Testis (tissue), 3 donors: ENCODE measurements around the gene TEKTIP1. TPM values are rescaled to one million over a fixed set of nuclear protein-coding genes. Genes with fewer than 3 reads are reported as not detected.

Source experiments
- DNase-seq: peaks from one replicate; pipeline ENCODE4 v3.0.0-alpha.2; 2019
- H3K27ac ChIP-seq, 2 donors: fragments of 200-600 bp; sonication (generic); one replicate each; pipeline ENCODE4 v1.5.1; 2019
- H3K27me3 ChIP-seq: fragments of 200-600 bp; sonication (generic); one replicate; pipeline ENCODE4 v1.5.1; 2019
- H3K36me3 ChIP-seq: fragments of 200-600 bp; sonication (generic); one replicate; pipeline ENCODE4 v1.5.1; 2017; ENCODE audit warnings: low read depth; ENCODE audit errors: missing control alignments
- H3K4me1 ChIP-seq: fragments of 200-600 bp; sonication (generic); one replicate; pipeline ENCODE4 v1.5.1; 2019
- H3K4me3 ChIP-seq, 2 donors: fragments of 200-600 bp; sonication (generic); one replicate each; pipeline ENCODE4 v1.5.1; 2017 to 2019
- H3K9me3 ChIP-seq: fragments of 200-600 bp; sonication (generic); one replicate; pipeline ENCODE4 v1.5.1; 2017
- POLR2A ChIP-seq: fragments of 450-650 bp; IDR thresholded peaks from one replicate; pipeline ENCODE4 v1.6.1; 2017; ENCODE audit warnings: antibody characterized with exemption, mild to moderate bottlenecking, moderate library complexity
- WGBS, 2 donors: methylation state at CpG; one replicate each; pipeline ENCODE4 v1.1.5; 2018; 5-methylcytosine and 5-hydroxymethylcytosine counted together
- intact Hi-C: fragments of 100-400 bp; cut with DNase I; formaldehyde crosslinking; loops from one replicate; pipeline ENCODE4 v1.15.1; 2023; ENCODE audit warnings: low total_unique reads
- polyA plus RNA-seq: library from polyadenylated mRNA; stranded (reverse); fragments of 350-450 nt; fragmentation: Illumina TruSeq; extraction: RNeasy Lipid Tissue Mini Kit (QIAGEN cat#74804); gene quantifications from one replicate; pipeline ENCODE4 v1.2.3, GENCODE V29; 2014; ENCODE audit warnings: low read depth, low replicate concordance; ENCODE audit not compliant: insufficient read depth
- total RNA-seq, 2 donors: library from RNA; depleted of rRNA; stranded (reverse); fragments of >200 nt; gene quantifications; one replicate each; pipeline ENCODE4 v1.2.3, GENCODE V29; 2016
- TF ChIP-seq, protein P1 (sequence below), 3 experiments: fragments of 450-650 bp in 2 of 3; fragments of 200-600 bp in 1 of 3; sonication (generic) in 1 of 3; IDR thresholded peaks; one replicate each; pipeline ENCODE4 v1.5.1; 2016 to 2019; ENCODE audit warnings: antibody characterized with exemption in 3 of 3, mild to moderate bottlenecking in 2 of 3, moderate library complexity in 1 of 3

Gene TEKTIP1
- total and polyA plus RNA-seq, 3 donors from 2014 or later = 35.8 to 68.2 (median 55.9) TPM

DNA sequence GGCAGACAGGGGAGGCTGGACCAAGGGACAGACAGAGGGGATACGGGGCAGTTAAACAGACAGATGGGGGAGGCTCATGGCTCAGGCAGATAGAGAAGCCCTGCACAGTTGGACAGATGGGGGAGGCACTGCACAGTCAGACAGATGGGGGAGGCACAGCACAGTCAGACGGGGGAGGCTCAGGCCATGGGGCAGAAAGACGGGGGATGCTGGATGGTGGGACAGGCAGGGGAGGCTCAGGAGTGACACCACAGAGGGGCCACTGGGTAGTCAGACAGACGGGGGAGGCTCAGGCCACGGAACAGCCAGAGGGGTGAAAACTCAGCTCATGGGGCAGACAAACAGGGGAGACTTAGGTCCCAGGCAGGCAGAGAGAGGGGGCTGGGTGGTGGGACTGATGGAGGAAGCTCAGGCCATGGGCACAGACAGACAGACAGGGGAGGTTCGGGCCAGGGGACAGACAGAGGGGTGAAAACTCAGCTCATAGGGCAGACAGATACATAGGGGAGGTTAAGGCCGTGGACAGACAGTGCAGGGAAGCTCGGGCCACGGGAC is 17.5 kb downstream of the TEKTIP1 start:
- Histone ChIP-seq H3K9me3 (no peaks in the 10 kb centered on the region), H3K27me3 (no peaks in the 10 kb centered on the region), H3K4me1 (peaks cover 16% of the 10 kb centered on the region), H3K27ac (no peak overlapping the region), H3K36me3 (no peaks in the 10 kb centered on the region), H3K4me3 (peak overlapping the region; percentile 76 to 85)
- intact Hi-C loops = loop anchor here (10.0 kb wide), 1 partner anchor 58 kb away; no protein-coding TSS in a partner anchor
- WGBS, 2 donors = 12 to 17% methylated on average over 9 of the region's 9 CpGs
- no peak for TF ChIP-seq POLR2A
- TF ChIP-seq, protein P1, sequence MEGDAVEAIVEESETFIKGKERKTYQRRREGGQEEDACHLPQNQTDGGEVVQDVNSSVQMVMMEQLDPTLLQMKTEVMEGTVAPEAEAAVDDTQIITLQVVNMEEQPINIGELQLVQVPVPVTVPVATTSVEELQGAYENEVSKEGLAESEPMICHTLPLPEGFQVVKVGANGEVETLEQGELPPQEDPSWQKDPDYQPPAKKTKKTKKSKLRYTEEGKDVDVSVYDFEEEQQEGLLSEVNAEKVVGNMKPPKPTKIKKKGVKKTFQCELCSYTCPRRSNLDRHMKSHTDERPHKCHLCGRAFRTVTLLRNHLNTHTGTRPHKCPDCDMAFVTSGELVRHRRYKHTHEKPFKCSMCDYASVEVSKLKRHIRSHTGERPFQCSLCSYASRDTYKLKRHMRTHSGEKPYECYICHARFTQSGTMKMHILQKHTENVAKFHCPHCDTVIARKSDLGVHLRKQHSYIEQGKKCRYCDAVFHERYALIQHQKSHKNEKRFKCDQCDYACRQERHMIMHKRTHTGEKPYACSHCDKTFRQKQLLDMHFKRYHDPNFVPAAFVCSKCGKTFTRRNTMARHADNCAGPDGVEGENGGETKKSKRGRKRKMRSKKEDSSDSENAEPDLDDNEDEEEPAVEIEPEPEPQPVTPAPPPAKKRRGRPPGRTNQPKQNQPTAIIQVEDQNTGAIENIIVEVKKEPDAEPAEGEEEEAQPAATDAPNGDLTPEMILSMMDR (IDR thresholded peaks at IDR 0.05) = no peak
- DNase-seq = no peak

DNA sequence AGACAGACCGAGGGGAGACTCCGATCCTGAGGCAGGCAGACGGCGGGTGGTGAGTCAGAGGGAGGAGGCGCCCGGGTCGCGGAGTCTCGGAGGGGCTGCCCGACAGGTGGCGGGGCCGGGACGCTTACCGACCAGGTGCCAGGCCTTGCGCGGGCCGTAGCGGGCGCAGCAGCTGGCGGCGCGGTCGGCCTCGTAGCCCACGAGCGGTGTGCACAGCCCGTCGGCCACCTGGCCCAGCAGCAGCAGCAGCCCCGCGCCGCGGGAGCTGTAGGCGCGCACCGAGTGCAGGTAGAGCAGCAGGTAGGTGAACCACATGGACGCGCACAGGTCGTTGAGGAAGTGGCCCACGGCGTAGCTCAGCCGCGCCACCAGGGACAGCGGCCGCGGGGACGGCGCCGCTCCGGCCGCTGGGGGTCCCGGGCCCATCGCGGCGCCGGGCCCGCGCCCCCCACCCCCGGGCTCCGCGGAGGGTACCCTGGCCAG is 18.0 kb downstream of the TEKTIP1 start:
- no peak overlapping the region for H3K27ac ChIP-seq
- intact Hi-C loops = loop anchor here (10.0 kb wide), 1 partner anchor 58 kb away; no protein-coding TSS in a partner anchor
- 0 to 1% methylated on average over 12 to 57 of the region's 60 CpGs for WGBS, 2 donors
- TF ChIP-seq, protein P1 (IDR thresholded peaks at IDR 0.05) = no peak
- no peak for TF ChIP-seq POLR2A
- DNase-seq = no peak
- H3K27me3 ChIP-seq = no peaks in the 10 kb centered on the region
- no peaks in the 10 kb centered on the region for H3K36me3 ChIP-seq
- no peaks in the 10 kb centered on the region for H3K9me3 ChIP-seq
- H3K4me3 ChIP-seq = peak overlapping the region; percentile 76 to 85
- H3K4me1 ChIP-seq = peaks cover 16% of the 10 kb centered on the region

DNA sequence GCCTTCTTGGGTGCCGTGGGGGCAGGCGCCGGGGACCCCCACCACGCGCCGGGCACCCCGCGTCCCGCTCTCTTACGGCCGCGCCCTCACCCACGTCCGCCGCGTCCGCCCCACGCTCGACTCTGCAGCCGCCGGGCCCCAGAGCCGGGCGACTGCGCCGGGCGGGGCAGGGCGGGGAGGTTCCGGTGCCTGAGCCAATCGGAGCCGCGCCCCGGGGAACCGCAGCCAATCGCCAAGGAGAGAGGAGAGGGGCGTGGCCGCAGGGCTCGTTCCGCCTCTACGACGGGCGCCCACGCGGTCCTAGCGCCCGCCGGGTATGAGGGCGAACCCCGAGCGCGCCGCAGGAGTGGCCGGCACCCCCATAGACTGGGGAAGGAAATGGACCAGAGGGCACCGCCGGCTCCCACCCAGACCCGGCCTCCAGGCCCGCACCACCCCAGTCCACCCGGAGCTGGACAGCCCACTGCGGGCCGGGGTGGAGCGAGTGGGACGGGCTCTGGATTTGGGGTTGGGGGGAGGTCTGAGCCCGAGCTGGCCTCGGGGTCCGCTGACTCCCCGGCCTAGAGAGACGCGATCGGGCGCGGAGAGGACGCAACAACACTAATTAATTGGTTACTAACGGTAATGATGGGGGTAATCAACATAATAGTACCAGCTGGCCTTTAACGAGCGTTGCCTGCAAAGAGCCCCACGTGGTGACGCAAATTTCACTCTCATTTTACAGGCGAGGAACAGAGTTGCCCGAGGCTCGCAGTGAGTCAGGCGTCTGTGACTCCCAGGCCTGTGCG is 18.7 kb downstream of the TEKTIP1 start, which contains the start of gene MFSD12:
Gene MFSD12 (minus strand): TSS at position 126 of the 788 bp plus-strand sequence. CDS start 183 bp downstream, outside the sequence.
- intact Hi-C loops = loop anchor here (10.0 kb wide), 1 partner anchor 57 kb away; no protein-coding TSS in a partner anchor
- peak; percentile 94 for DNase-seq

DNA sequence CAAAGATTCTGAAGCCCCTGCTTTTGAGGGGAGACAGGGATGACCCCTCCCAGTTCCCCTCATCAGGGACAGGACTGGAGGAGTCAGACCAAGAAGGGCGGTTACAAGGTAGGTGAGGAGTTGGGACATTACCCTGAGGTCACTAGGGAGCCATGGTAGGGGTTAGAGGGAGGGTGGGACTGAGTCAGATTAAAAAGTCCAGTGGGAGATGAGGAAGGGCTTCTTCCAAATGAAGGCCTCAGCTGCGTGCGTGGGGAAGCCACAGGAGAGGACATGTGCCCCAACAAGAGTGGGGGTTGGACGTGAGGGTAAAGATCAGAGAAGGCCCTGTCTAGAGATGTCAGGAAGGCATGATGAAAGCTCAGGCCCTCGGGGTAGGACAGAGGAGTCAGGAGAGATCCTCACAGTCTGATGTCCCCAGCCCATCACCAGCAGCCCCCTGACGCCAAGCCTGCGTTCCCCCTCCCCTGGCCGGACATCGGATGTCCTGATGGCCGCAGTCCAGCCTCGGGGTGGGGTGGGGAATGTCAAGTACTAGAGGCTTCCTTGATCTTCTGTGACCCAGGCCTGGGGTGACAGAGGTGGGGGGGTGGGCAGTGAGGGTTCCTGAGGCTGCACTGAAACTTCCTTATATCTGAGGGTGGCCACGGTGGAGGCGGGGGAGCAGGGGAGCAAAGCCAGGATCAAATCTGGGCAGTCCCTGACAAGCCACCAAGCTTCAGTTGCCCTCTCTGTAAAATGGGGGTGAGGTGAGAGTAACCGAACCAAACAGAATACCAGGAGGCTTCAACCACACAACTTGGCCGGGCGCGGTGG is 24.9 kb downstream of the TEKTIP1 start:
- H3K9me3 ChIP-seq = no peaks in the 10 kb centered on the region
- no peaks in the 10 kb centered on the region for H3K4me1 ChIP-seq
- H3K36me3 ChIP-seq = no peaks in the 10 kb centered on the region
- H3K27me3 ChIP-seq = no peaks in the 10 kb centered on the region
- WGBS, 2 donors = 80 to 82% methylated on average over 11 to 17 of the region's 17 CpGs
- no peak for DNase-seq
- intact Hi-C loops = no loop called here
- no peak overlapping the region for H3K4me3 ChIP-seq
- TF ChIP-seq, protein P1 (IDR thresholded peaks at IDR 0.05) = no peak
- no peak for TF ChIP-seq POLR2A
- H3K27ac ChIP-seq = no peak overlapping the region

More for the DNA sequence above, 18.7 kb downstream of the TEKTIP1 start, which contains the start of gene MFSD12:
- Histone ChIP-seq H3K27me3 (no peaks in the 10 kb centered on the region), H3K27ac (no peak within 1 kb of the TSS), H3K9me3 (no peaks in the 10 kb centered on the region), H3K36me3 (no peaks in the 10 kb centered on the region), H3K4me1 (peaks cover 16% of the 10 kb centered on the region), H3K4me3 (peak within 1 kb of the TSS; percentile 76 to 85)
- 1 to 2% methylated on average over 9 to 26 of the region's 81 CpGs for WGBS, 2 donors
- TF ChIP-seq, protein P1 (IDR thresholded peaks at IDR 0.05) = peak in 1 of 3 experiments; percentile 23
- peak; percentile 41 for TF ChIP-seq POLR2A
